Measurements from ENCODE around the gene ALOXE3. TPM values are rescaled to one million over a fixed set of nuclear protein-coding genes. Genes with fewer than 3 reads are reported as not detected.

ALOXE3 gene
- total RNA-seq, 4 donors from 2014 or later, result not detected

GRCh38 chr17:8076502-8077266 is 41.6 kb downstream of the ALOXE3 start:
- H3K27me3 ChIP-seq, result peaks cover 71 to 84% (median 77%) of the 10 kb centered on the region in 3 donors
- H3K4me1 ChIP-seq, result peaks cover 4 to 31% of the 10 kb centered on the region in 2 donors
- TF ChIP-seq POLR2A (IDR thresholded peaks at IDR 0.05), result no peak
- TF ChIP-seq, protein P1, sequence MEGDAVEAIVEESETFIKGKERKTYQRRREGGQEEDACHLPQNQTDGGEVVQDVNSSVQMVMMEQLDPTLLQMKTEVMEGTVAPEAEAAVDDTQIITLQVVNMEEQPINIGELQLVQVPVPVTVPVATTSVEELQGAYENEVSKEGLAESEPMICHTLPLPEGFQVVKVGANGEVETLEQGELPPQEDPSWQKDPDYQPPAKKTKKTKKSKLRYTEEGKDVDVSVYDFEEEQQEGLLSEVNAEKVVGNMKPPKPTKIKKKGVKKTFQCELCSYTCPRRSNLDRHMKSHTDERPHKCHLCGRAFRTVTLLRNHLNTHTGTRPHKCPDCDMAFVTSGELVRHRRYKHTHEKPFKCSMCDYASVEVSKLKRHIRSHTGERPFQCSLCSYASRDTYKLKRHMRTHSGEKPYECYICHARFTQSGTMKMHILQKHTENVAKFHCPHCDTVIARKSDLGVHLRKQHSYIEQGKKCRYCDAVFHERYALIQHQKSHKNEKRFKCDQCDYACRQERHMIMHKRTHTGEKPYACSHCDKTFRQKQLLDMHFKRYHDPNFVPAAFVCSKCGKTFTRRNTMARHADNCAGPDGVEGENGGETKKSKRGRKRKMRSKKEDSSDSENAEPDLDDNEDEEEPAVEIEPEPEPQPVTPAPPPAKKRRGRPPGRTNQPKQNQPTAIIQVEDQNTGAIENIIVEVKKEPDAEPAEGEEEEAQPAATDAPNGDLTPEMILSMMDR (IDR thresholded peaks at IDR 0.05 in 4 of 5, conservative IDR thresholded peaks at IDR 0.05 in 1 of 5), result no peak
- no peak for ATAC-seq
- no peak for DNase-seq
- H3K4me3 ChIP-seq, result no peak overlapping the region
- H3K9me3 ChIP-seq, result no peaks in the 10 kb centered on the region
- H3K36me3 ChIP-seq, result no peaks in the 10 kb centered on the region
- in situ Hi-C loops (cut with MboI; ENCODE audit: low sequenced_read_pairs in 4 of 4), result loop anchor here in 3 of 4 donors (25.0 kb wide), 2 partner anchors 211 to 236 kb away; partner anchors contain the start of genes ARHGEF15 (in 2 of the 3), RANGRF (in 1 of the 3) and SLC25A35 (in 1 of the 3)
- no peak overlapping the region for H3K27ac ChIP-seq
- intact Hi-C loops (cut with DNase I; ENCODE audit: low total_unique reads), result no loop called here

DNA sequence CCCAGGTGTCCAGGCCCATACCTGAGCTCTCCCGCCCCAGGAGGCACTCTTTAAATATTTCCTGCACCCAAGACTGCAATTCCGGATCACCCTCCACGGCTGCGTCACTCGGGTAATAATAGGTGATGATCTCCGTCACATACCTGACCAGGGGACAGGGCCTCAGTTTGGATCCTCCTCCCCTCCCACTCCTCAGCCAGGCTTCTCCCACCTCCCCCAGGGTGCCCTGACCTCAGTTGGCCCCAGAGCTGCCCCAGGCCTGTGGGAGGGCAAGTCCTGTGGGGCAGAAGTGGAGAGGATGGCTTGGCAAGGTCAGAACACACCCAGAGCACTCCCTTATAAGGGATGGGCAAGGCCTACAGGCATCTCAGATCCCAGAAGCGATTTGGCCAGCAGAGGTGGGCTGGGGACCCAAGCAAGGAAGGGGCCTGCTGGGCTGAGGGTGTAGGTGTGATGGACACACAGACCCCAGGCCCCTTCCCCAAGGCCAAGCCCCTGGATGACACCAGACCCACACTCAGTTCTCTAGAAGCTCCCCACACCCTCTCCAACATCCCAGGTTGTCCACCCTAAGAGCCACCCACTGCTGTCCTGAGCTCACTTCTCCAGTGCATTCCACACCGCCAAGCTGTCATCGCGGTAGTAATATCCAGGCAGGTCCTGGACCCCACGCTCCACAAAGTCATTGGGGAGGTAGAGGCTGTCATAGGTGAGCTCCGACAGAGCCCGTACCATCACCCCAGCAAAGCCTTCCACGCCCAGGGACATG is 42.6 kb downstream of the ALOXE3 start:
- peaks cover 4 to 31% of the 10 kb centered on the region in 2 donors for H3K4me1 ChIP-seq
- intact Hi-C loops (cut with DNase I; ENCODE audit: low total_unique reads) (no loop called here), in situ Hi-C loops (cut with MboI; ENCODE audit: low sequenced_read_pairs in 4 of 4) (loop anchor here in 3 of 4 donors (25.0 kb wide), 2 partner anchors 212 to 237 kb away; partner anchors contain the start of genes ARHGEF15 (in 2 of the 3), RANGRF (in 1 of the 3) and SLC25A35 (in 1 of the 3))
- ATAC-seq, result no peak
- peaks cover 73 to 85% (median 77%) of the 10 kb centered on the region in 3 donors for H3K27me3 ChIP-seq
- no peaks in the 10 kb centered on the region for H3K9me3 ChIP-seq
- no peaks in the 10 kb centered on the region for H3K36me3 ChIP-seq
- no peak for DNase-seq
- TF ChIP-seq POLR2A (IDR thresholded peaks at IDR 0.05), result no peak
- TF ChIP-seq, protein P1 (IDR thresholded peaks at IDR 0.05 in 4 of 5, conservative IDR thresholded peaks at IDR 0.05 in 1 of 5), result no peak
- no peak overlapping the region for H3K27ac ChIP-seq
- no peak overlapping the region for H3K4me3 ChIP-seq

- in situ Hi-C loops (cut with MboI; ENCODE audit: low sequenced_read_pairs in 4 of 4), result loop anchor here in 3 of 4 donors (25.0 kb wide), 2 partner anchors 212 to 237 kb away; partner anchors contain the start of genes ARHGEF15 (in 2 of the 3), RANGRF (in 1 of the 3) and SLC25A35 (in 1 of the 3)
- Histone ChIP-seq H3K27me3 (peaks cover 73 to 81% (median 74%) of the 10 kb centered on the region in 3 donors), H3K4me1 (peaks cover 4 to 29% of the 10 kb centered on the region in 2 donors), H3K27ac (no peak overlapping the region), H3K4me3 (no peak overlapping the region), H3K9me3 (no peaks in the 10 kb centered on the region), H3K36me3 (no peaks in the 10 kb centered on the region)
- DNase-seq (no peak), ATAC-seq (no peak)
- no peak for TF ChIP-seq POLR2A (IDR thresholded peaks at IDR 0.05)
- TF ChIP-seq, protein P1 (IDR thresholded peaks at IDR 0.05 in 4 of 5, conservative IDR thresholded peaks at IDR 0.05 in 1 of 5), result no peak
- intact Hi-C loops (cut with DNase I; ENCODE audit: low total_unique reads), result no loop called here
These were observed 43.2 kb downstream of the ALOXE3 start for GRCh38 chr17:8075081-8075480.

DNA sequence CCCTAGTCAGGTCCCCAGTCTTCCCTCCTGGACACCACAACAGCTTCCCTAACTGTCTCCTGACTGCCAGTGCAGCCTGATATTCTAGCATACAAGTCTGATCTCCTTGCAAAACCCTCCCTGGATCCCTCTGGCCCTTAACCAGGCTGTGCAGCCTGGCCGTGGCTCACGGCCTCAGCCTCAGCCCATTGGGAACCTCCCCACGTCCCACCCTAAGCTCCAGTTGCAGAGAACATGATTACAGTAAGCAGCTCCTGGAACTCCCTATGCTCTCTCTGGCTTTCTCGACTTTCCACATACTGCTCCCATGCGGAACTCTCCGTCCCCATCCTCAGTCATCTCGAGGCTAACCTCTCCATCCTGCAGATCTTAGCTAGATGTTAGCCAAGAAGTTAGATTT is 43.8 kb downstream of the ALOXE3 start:
- no peaks in the 10 kb centered on the region for H3K36me3 ChIP-seq
- H3K9me3 ChIP-seq, result no peaks in the 10 kb centered on the region
- ATAC-seq, result no peak
- peaks cover 2 to 23% of the 10 kb centered on the region in 2 donors for H3K4me1 ChIP-seq
- in situ Hi-C loops (cut with MboI; ENCODE audit: low sequenced_read_pairs in 4 of 4), result no loop called here
- no peak for TF ChIP-seq POLR2A (IDR thresholded peaks at IDR 0.05)
- TF ChIP-seq, protein P1 (IDR thresholded peaks at IDR 0.05 in 4 of 5, conservative IDR thresholded peaks at IDR 0.05 in 1 of 5), result no peak
- intact Hi-C loops (cut with DNase I; ENCODE audit: low total_unique reads), result no loop called here
- H3K27me3 ChIP-seq, result peaks cover 73 to 80% (median 74%) of the 10 kb centered on the region in 3 donors
- H3K27ac ChIP-seq, result no peak overlapping the region
- DNase-seq, result no peak
- no peak overlapping the region for H3K4me3 ChIP-seq
